Activated T-helper 2 cell treated with anti-CD3 and anti-CD28 coated beads, Interferon-gamma antibody, Interleukin-2, Interleukin-4, amounts not matched to agents 10 μg/mL and 5 μg/mL and 100 μg/mL, durations not matched to agents 14 hours and 24 hours and 36 hours (primary cell): Measurements from ENCODE around the gene DGKZ. TPM values are rescaled to one million over a fixed set of nuclear protein-coding genes. Genes with fewer than 3 reads are reported as not detected.

Experiments used
- total RNA-seq: library from RNA; stranded (reverse); gene quantifications from 2 replicates; pipeline ENCODE4 v1.2.3, GENCODE V29; 2022

The DGKZ gene
- total RNA-seq, 1 donor from 2014 or later: 86.1 TPM

Other genes with a start within 250 kb of the DGKZ start
- gene PHF21A, start 226.0 kb upstream of the DGKZ start, total RNA-seq: 35.7 and 38.3 TPM in 2 replicates
- gene CREB3L1, start 69.8 kb upstream of the DGKZ start, total RNA-seq: not detected in 2 replicates
- 2.8 and 4.5 TPM in 2 replicates for gene MDK, start 34.2 kb downstream of the DGKZ start, total RNA-seq
- gene CHRM4, start 44.3 kb downstream of the DGKZ start, total RNA-seq: 0.11 and 0.23 TPM in 2 replicates
- 31.5 and 32.7 TPM in 2 replicates for gene AMBRA1, start 246.6 kb downstream of the DGKZ start, total RNA-seq